AG08395 (cell line): Measurements from ENCODE around the gene MRGPRD.

Experiments
- DNase-seq: peaks from one replicate; pipeline ENCODE4 v3.0.0; 2012; ENCODE audit warnings: mixed read lengths, low spot score

MRGPRD gene

GRCh38 chr11:68930991-68931855, 49.6 kb downstream of the MRGPRD start:
- DNase-seq = no peak
